Stomach (tissue), 4 donors: ENCODE data around the gene CDKN2AIPNL.

Source experiments
- CTCF ChIP-seq, 7 experiments: fragments of 450-650 bp in 4 of 7; fragments of 200-600 bp in 3 of 7; sonication (generic) in 3 of 7; IDR thresholded peaks; one replicate each; pipeline ENCODE4 v1.5.1; 2016 to 2019; ENCODE audit warnings: antibody characterized with exemption in 7 of 7, control low read depth in 2 of 7, mild to moderate bottlenecking in 1 of 7
- EP300 ChIP-seq: sonication (generic); formaldehyde crosslinking; IDR thresholded peaks from one replicate; pipeline ENCODE4 v1.6.1; 2017; ENCODE audit warnings: antibody characterized with exemption
- POLR2A ChIP-seq, 4 donors: fragments of 450-650 bp; IDR thresholded peaks; one replicate each; pipeline ENCODE4 v1.6.1; 2016; ENCODE audit warnings: antibody characterized with exemption in 4 of 4, control low read depth in 2 of 4, mild to moderate bottlenecking in 1 of 4, moderate library complexity in 1 of 4
- POLR2AphosphoS5 ChIP-seq, 3 donors: sonication (generic); formaldehyde crosslinking; IDR thresholded peaks; one replicate each; pipeline ENCODE4 v1.6.1; 2016; ENCODE audit warnings: antibody characterized with exemption in 3 of 3

GRCh38 chr5:134422791-134423365, 11.2 kb upstream of the CDKN2AIPNL start:
- TF ChIP-seq CTCF (IDR thresholded peaks at IDR 0.05) (no peak), EP300 (no peak), POLR2A (IDR thresholded peaks at IDR 0.05) (no peak), POLR2AphosphoS5 (IDR thresholded peaks at IDR 0.05) (no peak)
